Measurements from ENCODE around the gene APH1A. TPM values are rescaled to one million over a fixed set of nuclear protein-coding genes. Genes with fewer than 3 reads are reported as not detected.

APH1A gene
- total RNA-seq, 1 donor from 2014 or later: 148 TPM

DNA sequence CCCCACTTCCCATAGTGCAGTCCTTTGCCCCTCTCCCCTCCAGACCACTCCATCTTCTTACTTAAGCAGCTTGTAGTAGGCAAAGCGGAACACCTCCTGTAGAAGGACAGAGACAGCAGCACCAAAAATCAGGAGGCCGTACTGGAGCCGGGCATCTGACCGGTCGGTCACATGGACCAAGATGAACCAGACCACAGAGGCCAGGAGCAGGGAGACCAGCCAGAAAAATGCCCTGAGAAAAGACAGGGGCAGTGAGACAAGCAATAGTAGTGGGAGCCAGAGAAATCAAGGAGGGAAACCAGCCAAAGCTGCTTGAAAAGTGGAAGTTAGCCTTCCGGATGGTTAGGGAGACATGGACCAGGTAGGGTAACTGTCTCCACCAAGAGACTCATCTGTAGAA is 920 bp downstream of the APH1A start:
- Mint-ChIP-seq H3K27me3 (no peaks in the 10 kb centered on the region), H3K36me3 (peaks cover 9% of the 10 kb centered on the region), H3K9me3 (no peaks in the 10 kb centered on the region), H3K4me3 (peak overlapping the region; percentile 96), H3K4me1 (ENCODE audit: unreplicated experiment) (peaks cover 27% of the 10 kb centered on the region), H3K27ac (peak overlapping the region; percentile 91)
- no peak for DNase-seq (ENCODE audit: extremely low spot score, unreplicated experiment)
- TF ChIP-seq, protein P1, sequence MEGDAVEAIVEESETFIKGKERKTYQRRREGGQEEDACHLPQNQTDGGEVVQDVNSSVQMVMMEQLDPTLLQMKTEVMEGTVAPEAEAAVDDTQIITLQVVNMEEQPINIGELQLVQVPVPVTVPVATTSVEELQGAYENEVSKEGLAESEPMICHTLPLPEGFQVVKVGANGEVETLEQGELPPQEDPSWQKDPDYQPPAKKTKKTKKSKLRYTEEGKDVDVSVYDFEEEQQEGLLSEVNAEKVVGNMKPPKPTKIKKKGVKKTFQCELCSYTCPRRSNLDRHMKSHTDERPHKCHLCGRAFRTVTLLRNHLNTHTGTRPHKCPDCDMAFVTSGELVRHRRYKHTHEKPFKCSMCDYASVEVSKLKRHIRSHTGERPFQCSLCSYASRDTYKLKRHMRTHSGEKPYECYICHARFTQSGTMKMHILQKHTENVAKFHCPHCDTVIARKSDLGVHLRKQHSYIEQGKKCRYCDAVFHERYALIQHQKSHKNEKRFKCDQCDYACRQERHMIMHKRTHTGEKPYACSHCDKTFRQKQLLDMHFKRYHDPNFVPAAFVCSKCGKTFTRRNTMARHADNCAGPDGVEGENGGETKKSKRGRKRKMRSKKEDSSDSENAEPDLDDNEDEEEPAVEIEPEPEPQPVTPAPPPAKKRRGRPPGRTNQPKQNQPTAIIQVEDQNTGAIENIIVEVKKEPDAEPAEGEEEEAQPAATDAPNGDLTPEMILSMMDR (conservative IDR thresholded peaks at IDR 0.05): no peak

DNA sequence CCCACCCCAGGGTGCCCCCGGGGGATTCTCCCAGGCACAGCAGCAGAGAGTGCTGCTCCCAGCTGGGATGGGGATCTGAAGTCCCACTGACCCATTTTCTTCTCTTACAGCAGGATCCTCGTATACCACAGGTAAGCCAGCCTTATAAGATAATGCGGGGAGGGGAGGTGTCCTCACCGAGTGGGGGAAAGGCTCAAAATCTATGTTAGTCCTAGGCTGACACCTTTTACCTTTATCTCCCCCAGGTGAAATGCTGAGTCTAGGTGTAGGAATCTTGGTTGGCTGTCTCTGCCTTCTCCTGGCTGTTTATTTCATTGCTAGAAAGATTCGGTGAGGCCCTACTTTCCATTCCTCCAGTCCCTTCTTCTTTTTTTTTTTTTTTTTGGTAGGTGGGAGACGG is 5.3 kb downstream of the APH1A start:
- H3K27ac Mint-ChIP-seq: no peak overlapping the region
- no peaks in the 10 kb centered on the region for H3K9me3 Mint-ChIP-seq
- no peaks in the 10 kb centered on the region for H3K27me3 Mint-ChIP-seq
- no peak for DNase-seq (ENCODE audit: extremely low spot score, unreplicated experiment)
- peaks cover 9% of the 10 kb centered on the region for H3K36me3 Mint-ChIP-seq
- H3K4me3 Mint-ChIP-seq: no peak overlapping the region
- H3K4me1 Mint-ChIP-seq (ENCODE audit: unreplicated experiment): peaks cover 30% of the 10 kb centered on the region
- TF ChIP-seq, protein P1 (conservative IDR thresholded peaks at IDR 0.05): no peak

DNA sequence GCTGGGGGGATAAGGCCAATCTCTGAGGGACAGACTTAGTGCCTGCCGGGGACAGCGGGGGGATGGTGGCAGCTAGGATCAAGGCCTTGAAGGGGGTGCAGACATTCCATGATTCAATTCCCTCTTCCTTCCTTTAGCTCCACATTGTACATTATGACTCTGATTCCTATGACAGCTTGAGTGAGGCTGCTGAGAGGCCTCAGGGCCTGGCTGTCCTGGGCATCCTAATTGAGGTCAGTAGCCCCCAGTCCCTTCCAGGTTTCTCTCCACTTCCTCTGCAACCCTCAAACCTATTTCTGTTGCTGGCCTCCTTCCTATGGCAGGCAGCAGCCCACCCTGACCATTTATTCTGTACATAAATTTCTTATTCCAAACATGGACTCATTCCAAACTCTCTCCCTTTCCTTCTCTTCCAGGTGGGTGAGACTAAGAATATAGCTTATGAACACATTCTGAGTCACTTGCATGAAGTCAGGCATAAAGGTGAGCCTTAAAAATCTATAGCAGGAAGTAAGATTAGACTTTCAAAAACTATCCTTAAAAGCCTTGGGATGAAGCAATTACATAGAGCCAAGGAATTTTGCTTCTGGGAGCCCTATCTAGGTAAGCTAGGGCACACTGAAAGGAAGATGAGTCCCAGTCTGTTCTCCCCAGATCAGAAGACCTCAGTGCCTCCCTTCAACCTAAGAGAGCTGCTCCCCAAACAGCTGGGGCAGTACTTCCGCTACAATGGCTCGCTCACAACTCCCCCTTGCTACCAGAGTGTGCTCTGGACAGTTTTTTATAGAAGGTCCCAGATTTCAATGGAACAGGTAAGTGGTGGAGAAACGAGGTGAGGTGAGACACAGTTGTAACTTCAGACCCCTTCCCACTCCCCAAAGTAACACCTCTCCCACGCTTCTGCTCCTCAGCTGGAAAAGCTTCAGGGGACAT is 6.2 kb downstream of the APH1A start:
- DNase-seq (ENCODE audit: extremely low spot score, unreplicated experiment): no peak
- Mint-ChIP-seq H3K4me3 (no peak overlapping the region), H3K36me3 (peaks cover 9% of the 10 kb centered on the region), H3K4me1 (ENCODE audit: unreplicated experiment) (peaks cover 31% of the 10 kb centered on the region), H3K27ac (peak overlapping the region; percentile 69), H3K27me3 (peaks cover 6% of the 10 kb centered on the region), H3K9me3 (no peaks in the 10 kb centered on the region)
- TF ChIP-seq, protein P1 (conservative IDR thresholded peaks at IDR 0.05): no peak

DNA sequence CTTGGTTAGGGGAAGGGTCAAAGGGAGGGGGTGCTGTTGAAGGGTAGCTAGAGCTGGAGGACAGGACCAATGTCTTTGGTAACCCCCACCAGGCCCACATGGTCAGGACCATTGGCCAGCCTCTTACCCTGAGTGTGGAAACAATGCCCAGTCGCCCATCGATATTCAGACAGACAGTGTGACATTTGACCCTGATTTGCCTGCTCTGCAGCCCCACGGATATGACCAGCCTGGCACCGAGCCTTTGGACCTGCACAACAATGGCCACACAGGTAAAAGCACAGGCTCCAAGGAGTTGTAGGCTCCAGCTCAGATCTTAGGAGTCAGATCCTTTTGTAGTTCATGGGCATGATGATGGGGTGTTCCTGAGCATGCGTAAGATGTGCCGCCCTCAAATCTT is 7.4 kb downstream of the APH1A start:
- Mint-ChIP-seq H3K4me1 (ENCODE audit: unreplicated experiment) (peaks cover 34% of the 10 kb centered on the region), H3K27ac (no peak overlapping the region), H3K27me3 (peaks cover 10% of the 10 kb centered on the region), H3K9me3 (no peaks in the 10 kb centered on the region), H3K4me3 (no peak overlapping the region), H3K36me3 (peaks cover 5% of the 10 kb centered on the region)
- DNase-seq (ENCODE audit: extremely low spot score, unreplicated experiment): no peak
- TF ChIP-seq, protein P1 (conservative IDR thresholded peaks at IDR 0.05): no peak

DNA sequence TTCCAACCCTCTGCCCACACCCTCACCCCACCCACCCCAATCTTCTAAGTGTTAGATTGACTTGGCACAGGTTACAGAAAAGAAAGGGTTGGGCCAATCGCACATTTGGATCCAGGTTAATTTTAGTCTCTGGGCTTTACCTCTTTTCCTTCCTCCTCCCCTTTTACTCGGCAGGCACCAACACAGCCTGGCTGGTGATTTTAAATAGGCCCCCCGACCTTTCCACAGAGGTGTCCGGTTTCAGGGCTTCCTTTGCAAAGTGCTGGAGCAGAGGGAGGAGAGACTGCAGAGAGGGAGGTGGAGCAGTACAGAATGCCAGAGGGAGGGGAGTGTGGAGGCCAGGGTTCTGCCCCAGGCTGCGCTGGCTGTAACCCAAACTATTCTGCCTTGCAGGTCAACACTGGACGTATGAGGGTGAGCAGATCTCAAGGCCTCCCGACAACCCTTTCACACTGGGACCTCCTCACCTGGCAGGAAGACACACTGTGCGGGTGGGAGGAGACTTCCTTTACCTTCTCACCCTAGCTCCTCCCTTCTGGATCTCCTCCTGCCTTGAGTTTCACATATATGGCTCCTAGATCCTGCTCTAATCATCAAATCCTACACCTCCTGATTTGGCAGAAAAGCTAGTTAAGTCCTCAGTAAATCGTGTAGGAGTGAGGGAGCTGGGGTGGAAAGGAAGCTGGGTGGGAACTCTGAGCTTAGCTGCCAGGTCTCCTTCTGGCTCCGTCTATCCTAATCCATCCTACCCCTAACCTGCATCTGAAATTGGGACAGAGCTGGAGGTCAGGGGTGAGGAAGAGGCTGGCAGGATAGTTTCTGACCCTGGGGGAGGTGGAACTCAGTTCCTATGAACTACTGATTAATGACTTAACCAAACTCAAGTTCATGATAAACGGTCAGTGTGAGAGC is 8.8 kb downstream of the APH1A start:
- Mint-ChIP-seq H3K27ac (peak overlapping the region; percentile 63), H3K4me3 (peak overlapping the region; percentile 86), H3K36me3 (peaks cover 5% of the 10 kb centered on the region), H3K27me3 (peaks cover 10% of the 10 kb centered on the region), H3K9me3 (no peaks in the 10 kb centered on the region), H3K4me1 (ENCODE audit: unreplicated experiment) (peaks cover 45% of the 10 kb centered on the region)
- DNase-seq (ENCODE audit: extremely low spot score, unreplicated experiment): peak; percentile 76
- TF ChIP-seq, protein P1 (conservative IDR thresholded peaks at IDR 0.05): no peak
